NCI-H446 (cell line): ENCODE measurements around the gene LITAF.
"Not testable (repeated sequence)": the region's sequence is repeated elsewhere in the genome, so short reads cannot be mapped to it uniquely, and the experiment has no call there.

ENCODE experiments used
- DNase-seq, 2 experiments: peaks; one replicate each; lab custom pipeline; 2025; lab: John Stamatoyannopoulos, UW

Gene LITAF

DNA sequence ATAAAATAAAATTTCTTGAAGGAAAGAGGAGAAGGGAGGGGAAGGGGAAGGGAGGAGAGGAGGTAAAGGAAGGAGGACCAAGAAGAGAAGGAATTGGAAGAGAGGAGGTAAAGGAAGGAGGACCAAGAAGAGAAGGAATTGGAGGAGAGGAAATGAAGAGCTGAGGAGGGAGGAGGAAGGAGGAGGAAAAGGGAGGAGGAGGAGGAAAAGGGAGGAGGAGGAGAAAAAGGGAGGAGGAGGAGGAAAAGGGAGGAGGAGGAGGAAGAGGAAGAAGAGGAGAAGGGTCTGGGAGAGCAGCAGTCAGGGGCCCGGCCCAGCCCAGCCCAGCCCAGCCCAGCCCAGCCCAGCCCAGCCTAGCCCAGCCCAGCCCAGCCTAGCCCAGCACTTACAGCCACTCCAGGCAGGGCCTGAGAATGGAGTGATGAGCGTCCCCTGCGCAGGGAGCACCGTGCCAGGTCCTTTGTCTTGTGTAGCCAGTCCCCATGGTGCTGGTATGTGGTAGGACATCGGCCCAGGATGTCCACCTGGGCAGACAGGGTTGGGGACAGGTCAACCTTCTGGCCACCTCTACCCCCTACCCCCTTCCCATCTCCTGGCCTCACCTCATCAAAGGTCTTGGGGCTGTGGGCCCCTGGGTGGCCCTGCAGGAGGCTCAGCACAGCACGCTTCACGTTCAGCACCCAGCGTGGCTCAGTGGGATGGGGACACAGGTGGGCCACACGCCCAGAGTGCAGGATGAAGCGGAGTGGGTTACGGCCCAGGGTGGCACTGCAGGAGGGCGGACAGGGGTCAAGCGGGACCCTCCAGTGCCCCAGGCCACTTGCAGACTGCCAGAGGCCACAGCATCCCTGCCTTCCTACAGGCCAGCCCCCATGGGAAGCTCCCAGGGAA is 70.9 kb downstream of the LITAF start:
- no peak for DNase-seq

GRCh38 chr16:11514283-11514682 is 72.4 kb downstream of the LITAF start:
- DNase-seq = no peak

- DNase-seq = not testable (repeated sequence)
Measured at GRCh38 chr16:11513366-11513765, 73.4 kb downstream of the LITAF start.

DNA sequence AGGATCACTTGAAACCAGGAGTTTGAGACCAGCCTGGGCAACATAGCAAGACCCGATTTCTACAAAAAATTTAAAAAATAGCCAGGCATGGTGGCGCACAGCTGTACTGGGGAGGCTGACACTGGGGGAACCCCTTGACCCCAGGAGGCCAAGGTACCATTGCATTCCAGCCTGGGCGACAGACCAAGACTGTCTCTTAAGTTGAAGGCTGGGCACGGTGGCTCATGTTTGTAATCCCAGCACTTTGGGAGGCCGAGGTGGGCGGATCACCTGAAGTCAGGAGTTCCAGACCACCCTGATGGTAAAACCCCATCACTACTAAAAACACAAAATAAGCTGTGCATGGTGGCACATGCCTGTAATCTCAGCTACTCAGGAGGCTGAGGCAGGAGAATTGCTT is 74.9 kb downstream of the LITAF start:
- no peak for DNase-seq

DNA sequence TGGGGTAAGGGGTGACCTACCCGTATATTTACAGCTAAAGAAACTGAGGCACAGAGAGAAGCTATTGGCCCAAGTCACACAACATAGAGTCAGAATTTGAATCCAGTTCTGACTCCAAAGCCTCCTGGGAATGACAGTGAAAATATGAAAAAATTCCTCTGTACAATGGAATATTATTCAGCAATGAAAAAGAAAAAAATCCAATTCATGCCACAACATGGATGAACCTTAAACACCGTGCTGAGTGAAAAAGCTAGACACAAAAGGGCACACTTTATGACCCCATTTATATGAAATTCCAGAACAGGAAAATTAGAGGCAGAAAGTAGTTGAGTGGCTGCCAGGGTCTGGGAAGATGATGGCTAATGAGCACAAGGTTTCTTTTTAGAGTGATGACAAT is 75.4 kb downstream of the LITAF start:
- no peak for DNase-seq

- no peak for DNase-seq
Measured at GRCh38 chr16:11510178-11510973, 76.3 kb downstream of the LITAF start.

DNA sequence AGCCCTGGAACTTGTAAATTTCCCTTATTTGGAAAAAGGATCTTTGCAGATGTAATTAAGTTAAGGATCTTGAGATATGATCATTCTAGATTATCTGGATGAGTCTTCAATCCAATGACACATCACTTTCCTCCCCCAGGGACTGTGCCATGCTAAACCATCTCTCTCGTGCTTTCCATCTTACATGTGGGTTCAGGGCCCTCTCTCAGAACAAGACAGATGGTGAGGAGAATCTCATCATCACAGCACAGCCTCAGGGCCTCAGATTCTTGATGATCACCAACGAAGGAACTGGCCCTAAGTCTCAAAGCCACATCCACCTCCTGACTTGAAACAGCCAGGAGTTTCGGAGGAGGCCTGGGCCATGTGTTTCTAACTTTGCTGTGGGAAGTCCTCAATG is 78.7 kb downstream of the LITAF start:
- DNase-seq = no peak

GRCh38 chr16:11507350-11507749 is 79.4 kb downstream of the LITAF start:
- DNase-seq = no peak

DNA sequence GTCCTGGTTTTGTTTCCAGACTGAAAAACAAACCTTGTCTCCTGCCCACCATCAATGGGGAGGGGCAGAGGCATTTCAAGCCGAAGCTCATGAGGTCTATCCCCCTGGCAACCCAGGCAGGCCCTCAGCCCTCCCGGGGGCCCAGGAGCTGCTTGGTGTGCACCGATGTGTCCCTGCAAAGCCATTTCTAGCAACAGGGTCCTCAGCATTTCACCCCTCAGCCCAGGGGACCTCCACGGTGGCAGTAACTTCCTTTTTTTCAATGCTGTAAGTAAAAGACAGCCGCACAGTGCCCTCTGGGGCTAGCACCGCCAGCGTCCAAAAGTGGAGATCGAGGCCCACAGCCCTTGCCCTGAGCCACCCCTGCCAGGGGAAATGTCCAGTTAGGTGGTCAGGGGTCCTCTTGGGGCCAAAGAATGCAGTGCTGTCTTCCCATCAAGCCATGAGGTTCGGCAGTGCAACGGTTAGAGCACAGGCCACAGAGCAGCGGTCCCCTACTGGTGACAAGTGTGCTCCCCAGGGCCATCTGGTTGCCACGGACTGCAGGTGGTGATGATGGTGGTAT is 79.9 kb downstream of the LITAF start:
- no peak for DNase-seq

- not testable (repeated sequence) for DNase-seq
Measured at GRCh38 chr16:11504261-11504660, 82.5 kb downstream of the LITAF start.

- no peak for DNase-seq
Measured at GRCh38 chr16:11503566-11503965, 83.2 kb downstream of the LITAF start.

GRCh38 chr16:11502239-11502638 is 84.5 kb downstream of the LITAF start:
- no peak for DNase-seq

DNA sequence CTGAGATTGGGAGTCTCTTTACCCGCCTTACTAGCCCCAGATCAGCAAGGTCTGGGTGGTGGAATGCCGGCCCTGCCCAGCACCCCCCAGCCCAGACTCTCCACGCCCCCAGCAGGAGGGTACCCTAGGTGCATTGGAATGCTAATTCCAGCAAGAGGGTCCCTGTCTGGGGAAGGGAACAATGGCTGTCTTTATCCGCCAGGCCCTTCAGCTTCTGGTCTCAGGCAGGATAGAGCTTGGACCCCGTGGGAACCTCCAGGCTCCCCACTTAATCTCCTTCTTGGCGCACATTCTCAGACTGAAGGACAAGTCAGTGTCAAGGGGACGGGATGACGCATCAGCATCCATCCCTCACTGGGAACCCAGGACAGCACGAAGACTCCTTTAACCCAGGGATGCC is 85.1 kb downstream of the LITAF start:
- DNase-seq = no peak

DNA sequence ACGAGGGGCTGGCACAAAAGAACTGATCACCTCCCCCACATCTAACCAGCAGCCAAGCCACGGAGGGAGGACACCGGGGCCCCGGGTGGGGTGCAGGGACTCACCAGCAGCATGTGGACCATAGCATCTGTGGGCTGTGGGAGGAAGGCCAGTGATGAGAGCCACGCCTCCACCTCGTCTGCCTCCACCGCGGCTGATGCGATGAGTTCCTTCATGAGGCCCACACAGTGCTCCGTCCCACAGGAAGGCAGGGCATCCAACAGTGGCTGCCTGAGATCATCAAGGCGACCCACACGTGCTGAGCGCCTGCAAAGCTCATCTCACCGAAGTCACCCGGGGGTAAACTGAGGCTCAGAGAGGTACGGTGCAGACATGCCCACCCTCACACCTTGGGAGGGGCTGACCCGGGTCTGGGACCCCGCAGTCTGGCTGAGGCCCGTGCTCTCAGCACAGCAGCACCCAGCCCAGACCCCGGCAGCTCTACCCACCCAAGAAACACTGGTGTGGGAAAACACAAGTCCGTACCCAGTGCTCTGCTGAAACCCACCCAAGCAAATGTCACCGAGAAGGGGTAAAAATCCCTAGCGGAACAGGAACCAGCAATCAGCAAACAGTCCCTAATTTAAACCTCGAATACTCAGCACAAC is 85.9 kb downstream of the LITAF start:
- no peak for DNase-seq

DNA sequence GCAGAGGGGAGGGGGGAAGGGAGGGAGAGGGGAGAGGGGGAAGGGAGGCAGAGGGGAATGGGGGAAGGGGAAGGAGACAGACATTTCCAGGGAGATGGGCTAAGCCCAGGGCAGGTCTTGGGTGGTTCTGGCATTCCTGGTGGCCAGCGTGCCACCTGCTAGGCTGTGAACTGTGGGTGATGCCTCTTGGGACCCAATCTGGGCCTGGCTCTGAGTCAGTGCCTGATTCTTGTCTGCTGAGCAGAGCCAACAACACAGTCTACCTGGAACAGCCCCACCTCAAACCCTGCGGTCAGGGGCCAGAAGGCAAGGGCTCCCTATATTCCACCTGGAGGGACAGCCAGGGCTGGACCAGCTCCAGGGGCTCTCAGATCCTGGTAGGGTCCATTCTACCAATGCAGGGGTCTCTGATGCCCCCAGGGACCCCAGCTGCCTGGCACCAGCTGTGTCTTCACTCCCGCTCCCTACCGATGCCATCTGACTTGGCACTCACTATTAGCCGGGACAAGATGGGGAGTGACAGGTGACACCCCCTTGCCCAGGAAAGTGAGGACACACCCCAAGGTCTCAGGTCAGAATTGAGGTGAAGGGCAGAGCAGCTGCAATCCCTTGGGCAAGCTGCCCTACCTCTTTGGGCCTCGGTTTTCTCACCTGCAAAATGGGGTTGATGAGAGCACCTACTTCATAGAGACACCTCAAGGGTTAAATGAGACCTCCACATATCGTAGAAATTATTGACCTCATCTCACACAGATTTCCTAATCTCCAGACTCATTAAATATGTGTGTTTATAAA is 87.2 kb downstream of the LITAF start:
- peak in 1 of 2 experiments; percentile 6 for DNase-seq

DNA sequence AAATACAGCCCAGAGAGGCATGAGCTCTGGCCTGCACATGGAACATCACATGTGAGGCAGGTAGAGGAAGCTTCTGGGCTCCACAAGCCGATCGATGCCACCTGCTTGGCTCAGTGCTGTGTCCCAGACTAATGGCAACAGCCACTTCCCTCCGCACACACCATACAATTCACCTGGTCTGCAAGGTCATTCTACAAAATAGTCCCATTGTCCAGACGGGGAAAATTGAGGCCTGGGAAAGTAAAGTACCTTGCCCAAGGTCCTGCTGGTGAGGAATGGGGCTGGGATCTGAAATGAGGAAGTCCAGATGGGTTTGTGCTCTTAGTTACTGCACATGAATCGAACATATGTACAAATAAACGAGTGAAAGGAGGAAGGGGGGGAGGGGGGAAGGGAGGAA is 88.0 kb downstream of the LITAF start:
- DNase-seq = peak in 1 of 2 experiments; percentile 16

DNA sequence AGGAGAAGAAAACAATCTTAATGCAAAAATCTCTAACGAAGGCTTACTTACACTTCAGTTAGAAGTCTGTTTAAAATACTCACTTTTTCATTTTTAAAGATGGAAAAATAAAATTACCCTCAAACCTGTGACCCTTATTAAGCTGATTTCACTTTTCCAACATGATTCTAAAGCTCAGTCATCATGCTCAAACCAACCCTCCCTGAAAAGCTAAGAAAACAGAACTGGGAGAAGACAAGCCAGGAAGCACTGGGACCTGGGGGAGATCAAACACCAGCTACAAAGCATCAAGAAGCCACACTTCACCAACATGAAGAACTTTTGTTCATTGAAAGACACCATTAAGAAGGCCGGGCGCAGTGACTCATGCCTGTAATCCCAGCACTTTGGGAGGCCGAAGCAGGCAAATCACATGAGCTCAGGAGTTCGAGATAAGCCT is 88.8 kb downstream of the LITAF start:
- DNase-seq = peak; percentile 14 to 26
